NOMO-1 treated with DMSO at 0.1 percent for 48 hours (cell line): ENCODE results near the gene ITGA8.
"Not testable (repeated sequence)": the region's sequence is repeated elsewhere in the genome, so short reads cannot be mapped to it uniquely, and the experiment has no call there.

Source experiments
- DNase-seq: peaks from one replicate; lab custom pipeline; 2025; ENCODE audit not compliant: unreplicated experiment; lab: John Stamatoyannopoulos, UW

ITGA8 gene

GRCh38 chr10:15562578-15562977, 157.1 kb downstream of the ITGA8 start:
- DNase-seq: no peak

- no peak for DNase-seq
These were observed 157.6 kb downstream of the ITGA8 start for GRCh38 chr10:15562116-15562515.

- no peak for DNase-seq
These were observed 161.6 kb downstream of the ITGA8 start for GRCh38 chr10:15558136-15558535.

- DNase-seq: not testable (repeated sequence)
These were observed 162.6 kb downstream of the ITGA8 start for GRCh38 chr10:15557168-15557567.

GRCh38 chr10:15550950-15551349, 168.8 kb downstream of the ITGA8 start:
- no peak for DNase-seq

- DNase-seq: no peak
These were observed 171.4 kb downstream of the ITGA8 start for GRCh38 chr10:15548331-15548730.

- no peak for DNase-seq
These were observed 173.1 kb downstream of the ITGA8 start for GRCh38 chr10:15546606-15547005.

- no peak for DNase-seq
These were observed 173.8 kb downstream of the ITGA8 start for GRCh38 chr10:15545884-15546283.

GRCh38 chr10:15545266-15545665, 174.5 kb downstream of the ITGA8 start:
- DNase-seq: no peak

- DNase-seq: no peak
These were observed 175.7 kb downstream of the ITGA8 start for GRCh38 chr10:15543994-15544393.

GRCh38 chr10:15542817-15543216, 176.9 kb downstream of the ITGA8 start:
- no peak for DNase-seq

- no peak for DNase-seq
These were observed 178.3 kb downstream of the ITGA8 start for GRCh38 chr10:15541376-15541775.

- DNase-seq: no peak
These were observed 179.0 kb downstream of the ITGA8 start for GRCh38 chr10:15540727-15541126.

GRCh38 chr10:15539262-15539661, 180.5 kb downstream of the ITGA8 start:
- DNase-seq: no peak

GRCh38 chr10:15534928-15535538, 184.7 kb downstream of the ITGA8 start:
- DNase-seq: not testable (repeated sequence)

- DNase-seq: no peak
These were observed 187.6 kb downstream of the ITGA8 start for GRCh38 chr10:15531927-15532722.

- no peak for DNase-seq
These were observed 190.9 kb downstream of the ITGA8 start for GRCh38 chr10:15528859-15529239.

GRCh38 chr10:15526754-15527153, 193.0 kb downstream of the ITGA8 start:
- DNase-seq: no peak

- no peak for DNase-seq
These were observed 198.3 kb downstream of the ITGA8 start for GRCh38 chr10:15521328-15521903.

GRCh38 chr10:15518250-15518649, 201.5 kb downstream of the ITGA8 start:
- no peak for DNase-seq

- DNase-seq: no peak
These were observed 203.3 kb downstream of the ITGA8 start for GRCh38 chr10:15516256-15517085.
